ENCODE measurements around the gene TEC.

Gene TEC

GRCh38 chr4:48130100-48130499 lies 139.5 kb downstream of the TEC start:
- no peak for TF ChIP-seq CTCF (IDR thresholded peaks at IDR 0.05; ENCODE audit: low read depth, low read length)
- DNase-seq (ENCODE audit: extremely low read depth, low read depth): no peak

- no peak for TF ChIP-seq CTCF (IDR thresholded peaks at IDR 0.05; ENCODE audit: low read depth, low read length)
- no peak for DNase-seq (ENCODE audit: extremely low read depth, low read depth)
These were observed 140.2 kb downstream of the TEC start for GRCh38 chr4:48129307-48130014.

GRCh38 chr4:48127682-48128404 lies 141.8 kb downstream of the TEC start:
- DNase-seq (ENCODE audit: extremely low read depth, low read depth): peak; percentile 86
- TF ChIP-seq CTCF (IDR thresholded peaks at IDR 0.05; ENCODE audit: low read depth, low read length): peak; percentile 67

GRCh38 chr4:48127231-48127630 lies 142.4 kb downstream of the TEC start:
- no peak for TF ChIP-seq CTCF (IDR thresholded peaks at IDR 0.05; ENCODE audit: low read depth, low read length)
- DNase-seq (ENCODE audit: extremely low read depth, low read depth): no peak

- TF ChIP-seq CTCF (IDR thresholded peaks at IDR 0.05; ENCODE audit: low read depth, low read length): no peak
- DNase-seq (ENCODE audit: extremely low read depth, low read depth): no peak
These were observed 143.0 kb downstream of the TEC start for GRCh38 chr4:48126621-48127020.

- no peak for DNase-seq (ENCODE audit: extremely low read depth, low read depth)
- TF ChIP-seq CTCF (IDR thresholded peaks at IDR 0.05; ENCODE audit: low read depth, low read length): no peak
These were observed 144.8 kb downstream of the TEC start for GRCh38 chr4:48124870-48125269.

- DNase-seq (ENCODE audit: extremely low read depth, low read depth): no peak
- TF ChIP-seq CTCF (IDR thresholded peaks at IDR 0.05; ENCODE audit: low read depth, low read length): no peak
These were observed 146.9 kb downstream of the TEC start for GRCh38 chr4:48122756-48123155.

All from AG09319 (cell line).